ENCODE measurements around the gene KLHDC1.

Gene KLHDC1

GRCh38 chr14:49673586-49673985 is 19.3 kb upstream of the KLHDC1 start:
- TF ChIP-seq, protein P1, sequence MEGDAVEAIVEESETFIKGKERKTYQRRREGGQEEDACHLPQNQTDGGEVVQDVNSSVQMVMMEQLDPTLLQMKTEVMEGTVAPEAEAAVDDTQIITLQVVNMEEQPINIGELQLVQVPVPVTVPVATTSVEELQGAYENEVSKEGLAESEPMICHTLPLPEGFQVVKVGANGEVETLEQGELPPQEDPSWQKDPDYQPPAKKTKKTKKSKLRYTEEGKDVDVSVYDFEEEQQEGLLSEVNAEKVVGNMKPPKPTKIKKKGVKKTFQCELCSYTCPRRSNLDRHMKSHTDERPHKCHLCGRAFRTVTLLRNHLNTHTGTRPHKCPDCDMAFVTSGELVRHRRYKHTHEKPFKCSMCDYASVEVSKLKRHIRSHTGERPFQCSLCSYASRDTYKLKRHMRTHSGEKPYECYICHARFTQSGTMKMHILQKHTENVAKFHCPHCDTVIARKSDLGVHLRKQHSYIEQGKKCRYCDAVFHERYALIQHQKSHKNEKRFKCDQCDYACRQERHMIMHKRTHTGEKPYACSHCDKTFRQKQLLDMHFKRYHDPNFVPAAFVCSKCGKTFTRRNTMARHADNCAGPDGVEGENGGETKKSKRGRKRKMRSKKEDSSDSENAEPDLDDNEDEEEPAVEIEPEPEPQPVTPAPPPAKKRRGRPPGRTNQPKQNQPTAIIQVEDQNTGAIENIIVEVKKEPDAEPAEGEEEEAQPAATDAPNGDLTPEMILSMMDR (IDR thresholded peaks at IDR 0.05; ENCODE audit: low read length, missing control alignments) = no peak
- H3K4me3 ChIP-seq (replicated peaks; ENCODE audit: low read depth, low read length) = no peak overlapping the region
- DNase-seq (ENCODE audit: low read depth) = no peak

- DNase-seq (ENCODE audit: low read depth) = no peak
- TF ChIP-seq, protein P1 (IDR thresholded peaks at IDR 0.05; ENCODE audit: low read length, missing control alignments) = no peak
- no peak overlapping the region for H3K4me3 ChIP-seq (replicated peaks; ENCODE audit: low read depth, low read length)
Observed at GRCh38 chr14:49677643-49678042, 15.3 kb upstream of the KLHDC1 start.

DNA sequence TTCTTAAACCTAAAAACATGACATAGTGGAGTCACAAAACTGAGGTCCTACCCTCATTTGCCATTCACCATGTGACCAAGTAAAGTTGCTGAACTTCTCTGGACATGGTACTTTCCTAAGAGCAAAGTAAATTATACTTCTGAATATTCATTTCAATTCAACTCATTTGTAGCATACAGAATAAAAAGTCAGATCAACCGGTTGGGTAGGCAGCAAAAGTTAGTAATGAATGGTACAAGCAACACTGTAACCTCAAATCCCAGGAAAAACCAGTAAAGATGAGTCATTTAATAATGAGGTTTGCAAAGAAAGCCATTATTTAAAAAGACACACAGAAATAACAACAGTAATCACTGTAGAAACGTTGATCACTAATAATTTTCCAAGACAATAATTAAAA is 13.6 kb upstream of the KLHDC1 start:
- no peak for DNase-seq (ENCODE audit: low read depth)
- TF ChIP-seq, protein P1 (IDR thresholded peaks at IDR 0.05; ENCODE audit: low read length, missing control alignments) = no peak
- no peak overlapping the region for H3K4me3 ChIP-seq (replicated peaks; ENCODE audit: low read depth, low read length)

DNA sequence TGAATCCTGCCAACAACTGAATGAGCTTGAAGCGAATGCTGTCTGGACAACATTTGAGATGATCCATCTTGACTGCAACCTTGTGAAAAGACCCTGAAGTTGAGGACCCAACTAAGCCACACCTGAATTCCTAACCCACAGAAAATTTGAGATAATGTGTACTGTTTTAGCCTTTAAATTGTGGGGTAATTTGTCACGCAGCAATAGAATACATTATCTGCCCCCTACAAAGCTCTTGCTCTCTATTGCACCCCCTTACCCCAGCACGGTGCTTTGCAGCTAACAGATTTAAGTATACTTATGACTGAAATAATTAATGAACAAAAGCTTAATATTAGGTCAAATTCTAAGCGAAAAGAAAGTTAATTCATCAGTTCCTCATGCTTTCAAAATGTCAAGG is 6.5 kb upstream of the KLHDC1 start:
- no peak for DNase-seq (ENCODE audit: low read depth)
- H3K4me3 ChIP-seq (replicated peaks; ENCODE audit: low read depth, low read length) = no peak overlapping the region
- TF ChIP-seq, protein P1 (IDR thresholded peaks at IDR 0.05; ENCODE audit: low read length, missing control alignments) = no peak

DNA sequence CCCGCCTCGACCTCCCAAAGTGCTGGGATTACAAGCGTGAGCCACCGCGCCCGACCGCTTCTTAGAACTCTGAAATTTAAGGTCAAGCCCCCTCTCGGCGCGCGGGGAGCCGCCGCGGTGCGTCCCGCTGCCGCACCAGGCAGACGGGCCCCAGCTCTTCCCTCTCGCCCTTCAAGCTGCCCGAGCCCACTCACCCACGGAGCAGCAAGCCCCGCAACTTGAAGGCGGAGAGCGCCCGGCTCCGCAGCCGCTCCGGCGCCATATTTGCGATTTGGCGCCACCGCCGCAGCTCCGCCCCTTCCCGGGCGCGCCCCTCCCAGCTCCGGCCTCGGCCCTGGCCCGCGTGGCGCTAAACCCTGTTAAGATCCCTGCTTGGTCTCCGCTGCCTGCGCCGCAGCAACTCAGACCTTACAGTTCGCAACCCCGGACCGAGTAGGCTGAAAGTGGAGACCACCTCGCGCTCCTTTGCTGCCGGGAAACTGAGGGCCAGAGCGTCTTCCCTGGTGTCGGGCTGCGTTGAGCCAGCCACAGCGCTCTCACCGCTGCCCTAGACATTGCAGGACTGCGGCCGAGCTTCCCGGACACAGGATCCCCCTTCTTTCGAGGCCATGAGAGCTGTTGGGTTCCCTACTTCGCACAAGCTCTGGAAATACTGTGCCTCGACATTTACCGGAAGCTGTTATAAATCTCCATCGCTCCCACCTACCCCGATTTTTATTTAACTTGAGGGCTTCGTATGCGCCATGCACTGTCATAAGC is 4.8 kb upstream of the KLHDC1 start, which contains the start of gene POLE2:
TSS of gene POLE2 (minus strand) at position 273 of the 759 bp plus-strand sequence. CDS start at position 262, 11 bp downstream.
- TF ChIP-seq, protein P1 (IDR thresholded peaks at IDR 0.05; ENCODE audit: low read length, missing control alignments) = no peak
- H3K4me3 ChIP-seq (replicated peaks; ENCODE audit: low read depth, low read length) = peak within 1 kb of the TSS; percentile 74
- peak; percentile 67 for DNase-seq (ENCODE audit: low read depth)

- no peak overlapping the region for H3K4me3 ChIP-seq (replicated peaks; ENCODE audit: low read depth, low read length)
- TF ChIP-seq, protein P1 (IDR thresholded peaks at IDR 0.05; ENCODE audit: low read length, missing control alignments) = no peak
- peak; percentile 3 for DNase-seq (ENCODE audit: low read depth)
Observed at GRCh38 chr14:49688701-49689030, 4.3 kb upstream of the KLHDC1 start.

GRCh38 chr14:49691031-49691430 is 1.9 kb upstream of the KLHDC1 start:
- TF ChIP-seq, protein P1 (IDR thresholded peaks at IDR 0.05; ENCODE audit: low read length, missing control alignments) = no peak
- DNase-seq (ENCODE audit: low read depth) = no peak
- H3K4me3 ChIP-seq (replicated peaks; ENCODE audit: low read depth, low read length) = no peak overlapping the region

Data from fibroblast of pulmonary artery (primary cell).